GM23338 (cell line): Measurements from ENCODE around the gene SEMA4C. TPM values are rescaled to one million over a fixed set of nuclear protein-coding genes. Genes with fewer than 3 reads are reported as not detected.
"Not testable (repeated sequence)": the region's sequence is repeated elsewhere in the genome, so short reads cannot be mapped to it uniquely, and the experiment has no call there.

Source experiments
- ATAC-seq: fragments of 200-7000 bp; cut with Tn5 transposase; 3 replicates; pipeline ENCODE4 v1.9.1; 2020
- DNase-seq: peaks from one replicate; pipeline ENCODE4 v3.0.0-alpha.2; 2015; ENCODE audit warnings: low spot score
- H2AFZ ChIP-seq: fragments of 200-600 bp; sonication (generic); 2 replicates; pipeline ENCODE4 v1.8.0; 2016; ENCODE audit warnings: antibody characterized with exemption, mild to moderate bottlenecking, moderate library complexity
- H3F3A ChIP-seq: fragments of 200-600 bp; sonication (generic); replicated peaks from 2 replicates; pipeline ENCODE4 v1.8.0; 2017; ENCODE audit warnings: antibody characterized with exemption, mixed run types, low read depth
- H3K27ac ChIP-seq: fragments of 200-600 bp; sonication (generic); 2 replicates; pipeline ENCODE4 v1.6.1; 2016; ENCODE audit warnings: low read depth
- H3K27me3 ChIP-seq: fragments of 200-600 bp; sonication (generic); 2 replicates; pipeline ENCODE4 v1.8.0; 2016; ENCODE audit warnings: mild to moderate bottlenecking, mixed run types, moderate library complexity; ENCODE audit not compliant: insufficient read depth
- H3K36me3 ChIP-seq: fragments of 200-600 bp; sonication (generic); 2 replicates; pipeline ENCODE4 v1.8.0; 2016; ENCODE audit warnings: mild to moderate bottlenecking; ENCODE audit not compliant: insufficient read depth
- H3K4me1 ChIP-seq: fragments of 200-600 bp; sonication (generic); 2 replicates; pipeline ENCODE4 v1.8.0; 2016; ENCODE audit warnings: mild to moderate bottlenecking, moderate library complexity; ENCODE audit not compliant: insufficient read depth
- H3K4me2 ChIP-seq: fragments of 200-600 bp; sonication (generic); 2 replicates; pipeline ENCODE4 v1.7.1; 2017; ENCODE audit warnings: mixed run types
- H3K4me3 ChIP-seq: fragments of 200-600 bp; sonication (generic); 2 replicates; pipeline ENCODE4 v1.6.1; 2016; ENCODE audit warnings: mixed run types
- H3K79me2 ChIP-seq: fragments of 200-600 bp; sonication (generic); replicated peaks from 2 replicates; pipeline ENCODE4 v1.8.0; 2017; ENCODE audit warnings: mild to moderate bottlenecking; ENCODE audit not compliant: insufficient read depth
- H3K9me2 ChIP-seq: fragments of 200-600 bp; sonication (generic); 2 replicates; pipeline ENCODE4 v1.8.0; 2017; ENCODE audit not compliant: insufficient read depth
- H4K20me1 ChIP-seq: fragments of 200-600 bp; sonication (generic); replicated peaks from 2 replicates; pipeline ENCODE4 v1.8.0; 2017; ENCODE audit warnings: mild to moderate bottlenecking; ENCODE audit not compliant: insufficient read depth
- H3K27ac Mint-ChIP-seq: 2 replicates; pipeline ENCODE4 v1.8.0; 2020; ENCODE audit warnings: inconsistent platforms, mild to moderate bottlenecking, moderate library complexity, mixed read lengths
- H3K27me3 Mint-ChIP-seq: 3 replicates; pipeline ENCODE4 v1.8.0; 2022; ENCODE audit warnings: low read depth, mild to moderate bottlenecking, moderate library complexity, mixed read lengths, inconsistent platforms; ENCODE audit not compliant: insufficient read depth, poor library complexity
- H3K36me3 Mint-ChIP-seq: 3 replicates; pipeline ENCODE4 v1.8.0; 2021; ENCODE audit warnings: low read depth, mild to moderate bottlenecking, inconsistent platforms, moderate library complexity, mixed read lengths
- H3K4me1 Mint-ChIP-seq: 3 replicates; pipeline ENCODE4 v1.8.0; 2020; ENCODE audit warnings: mild to moderate bottlenecking, inconsistent platforms, mixed read lengths
- H3K4me3 Mint-ChIP-seq: 3 replicates; pipeline ENCODE4 v1.8.0; 2021; ENCODE audit warnings: moderate library complexity, mild to moderate bottlenecking, inconsistent platforms, mixed read lengths
- H3K9me3 Mint-ChIP-seq: 3 replicates; pipeline ENCODE4 v1.8.0; 2020; ENCODE audit warnings: moderate library complexity, mild to moderate bottlenecking, inconsistent platforms, mixed read lengths
- CREB1 ChIP-seq: fragments of 250-450 bp; sonication (Bioruptor Pico); IDR thresholded peaks from 2 replicates; pipeline ENCODE4 v1.5.0; 2020; ENCODE audit warnings: low read depth, mild to moderate bottlenecking, moderate library complexity
- CTCF ChIP-seq, 2 experiments: fragments of 200-600 bp in 1 of 2; sonication (generic) in 1 of 2; conservative IDR thresholded peaks; 2 replicates each; pipeline versions ENCODE4 v1.5.1 to v1.6.1; 2016 to 2017; ENCODE audit warnings: antibody characterized with exemption in 2 of 2, low read depth in 2 of 2, mild to moderate bottlenecking in 2 of 2, moderate library complexity in 1 of 2
- EZH2 ChIP-seq: fragments of 200-600 bp; sonication (generic); IDR thresholded peaks from one replicate; pipeline ENCODE4 v1.8.0; 2017; ENCODE audit warnings: antibody characterized with exemption, mild to moderate bottlenecking, low read depth; ENCODE audit not compliant: unreplicated experiment
- EZH2phosphoT487 ChIP-seq: fragments of 200-600 bp; sonication (generic); IDR thresholded peaks from one replicate; pipeline ENCODE4 v1.8.1; 2018; ENCODE audit warnings: antibody characterized with exemption; ENCODE audit not compliant: unreplicated experiment
- JUNB ChIP-seq: IDR thresholded peaks from one replicate; pipeline ENCODE4 v1.6.1; 2016; ENCODE audit warnings: antibody characterized with exemption; ENCODE audit not compliant: unreplicated experiment
- POLR2AphosphoS5 ChIP-seq: IDR thresholded peaks from 2 replicates; pipeline ENCODE4 v1.6.1; 2016; ENCODE audit warnings: antibody characterized with exemption, low read depth
- REST ChIP-seq: IDR thresholded peaks from one replicate; pipeline ENCODE4 v1.6.1; 2018; ENCODE audit warnings: antibody characterized with exemption; ENCODE audit not compliant: unreplicated experiment
- ZNF114 ChIP-seq: fragments of 250-450 bp; sonication (Bioruptor Pico); IDR thresholded peaks from 2 replicates; pipeline ENCODE4 v1.5.0; 2020; ENCODE audit warnings: mild to moderate bottlenecking, moderate library complexity
- ZNF331 ChIP-seq: fragments of 250-450 bp; sonication (Bioruptor Pico); IDR thresholded peaks from 2 replicates; pipeline ENCODE4 v1.5.0; 2020; ENCODE audit warnings: low read depth, mild to moderate bottlenecking, moderate library complexity
- ZNF462 ChIP-seq: fragments of 250-450 bp; sonication (Bioruptor Pico); IDR thresholded peaks from 2 replicates; pipeline ENCODE4 v1.5.0; 2020; ENCODE audit warnings: mild to moderate bottlenecking, moderate library complexity
- polyA plus RNA-seq: library from polyadenylated mRNA; unstranded; fragments of >200 nt; fragmentation: Nextera tagmentation; extraction: Ambion mirVana; gene quantifications from 2 replicates; pipeline ENCODE4 v1.2.1, GENCODE V29; 2016
- total RNA-seq: library from RNA; depleted of rRNA; stranded (reverse); fragments of >200 nt; shearing (Covaris generic); gene quantifications from 2 replicates; pipeline ENCODE4 v1.2.3, GENCODE V29; 2014

SEMA4C gene
- total and polyA plus RNA-seq, 2 experiments from 2014 or later, result 16.8 to 80.7 TPM

- peaks cover 17% of the 10 kb centered on the region for H3K4me1 ChIP-seq
- H3K27ac Mint-ChIP-seq, result peak overlapping the region; percentile 55; the same call in 1 of the 2 replicates
- H3K9me3 Mint-ChIP-seq, H3K4me3 Mint-ChIP-seq, H3K4me3 ChIP-seq, H3K27ac ChIP-seq, H3K4me2 ChIP-seq, H3K9me2 ChIP-seq, H3K27me3 ChIP-seq, DNase-seq, H4K20me1 ChIP-seq, ATAC-seq, H2AFZ ChIP-seq: not testable (repeated sequence)
- H3K36me3 Mint-ChIP-seq, result peaks cover 71% of the 10 kb centered on the region
- H3F3A ChIP-seq, result peaks cover 17% of the 10 kb centered on the region
- peaks cover 27% of the 10 kb centered on the region for H3K79me2 ChIP-seq
- H3K4me1 Mint-ChIP-seq, result peaks cover 27% of the 10 kb centered on the region
- H3K36me3 ChIP-seq, result peaks cover 30% of the 10 kb centered on the region; the same call in 1 of the 2 replicates
- peaks cover 21% of the 10 kb centered on the region for H3K27me3 Mint-ChIP-seq
These were observed 6.8 kb downstream of the SEMA4C start for GRCh38 chr2:96863056-96863455.

GRCh38 chr2:96861074-96861473, 8.8 kb downstream of the SEMA4C start:
- Mint-ChIP-seq H3K4me1 (peaks cover 26% of the 10 kb centered on the region), H3K9me3 (no peaks in the 10 kb centered on the region; the same call in 2 of the 3 replicates), H3K36me3 (peaks cover 57% of the 10 kb centered on the region), H3K27ac (no peak overlapping the region), H3K27me3 (peaks cover 21% of the 10 kb centered on the region), H3K4me3 (no peak overlapping the region)
- H2AFZ ChIP-seq, result no peak overlapping the region
- peaks cover 17% of the 10 kb centered on the region for H3F3A ChIP-seq
- H3K4me2 ChIP-seq, result no peak overlapping the region
- peaks cover 6% of the 10 kb centered on the region for H4K20me1 ChIP-seq
- peaks cover 17% of the 10 kb centered on the region for H3K79me2 ChIP-seq
- peaks cover 19% of the 10 kb centered on the region for H3K4me1 ChIP-seq
- no peak overlapping the region for H3K27ac ChIP-seq
- no peaks in the 10 kb centered on the region for H3K9me2 ChIP-seq
- ATAC-seq, result no peak
- no peak for DNase-seq
- no peaks in the 10 kb centered on the region for H3K27me3 ChIP-seq
- H3K36me3 ChIP-seq, result peaks cover 30% of the 10 kb centered on the region; the same call in 1 of the 2 replicates
- H3K4me3 ChIP-seq, result no peak overlapping the region
- no peak for TF ChIP-seq CTCF (conservative IDR thresholded peaks at IDR 0.05; ENCODE audit: low read depth in 2 of 2)
- no peak for TF ChIP-seq CREB1 (CRISPR knock-in tag)
- TF ChIP-seq ZNF462 (CRISPR knock-in tag), result no peak
- TF ChIP-seq EZH2phosphoT487, result no peak
- TF ChIP-seq ZNF114 (CRISPR knock-in tag), result no peak
- TF ChIP-seq JUNB, result no peak
- TF ChIP-seq POLR2AphosphoS5, result no peak
- TF ChIP-seq ZNF331 (CRISPR knock-in tag), result no peak
- TF ChIP-seq EZH2, result no peak
- TF ChIP-seq REST, result no peak
